ENCODE results near the gene C22orf39. TPM values are rescaled to one million over a fixed set of nuclear protein-coding genes. Genes with fewer than 3 reads are reported as not detected.

The C22orf39 gene
- total and polyA plus RNA-seq, 10 of the 15 experiments (the other 5 are each of a cell fraction or from before 2014, with no cell fraction given): 6.7 to 47.0 (median 26.5) TPM

DNA sequence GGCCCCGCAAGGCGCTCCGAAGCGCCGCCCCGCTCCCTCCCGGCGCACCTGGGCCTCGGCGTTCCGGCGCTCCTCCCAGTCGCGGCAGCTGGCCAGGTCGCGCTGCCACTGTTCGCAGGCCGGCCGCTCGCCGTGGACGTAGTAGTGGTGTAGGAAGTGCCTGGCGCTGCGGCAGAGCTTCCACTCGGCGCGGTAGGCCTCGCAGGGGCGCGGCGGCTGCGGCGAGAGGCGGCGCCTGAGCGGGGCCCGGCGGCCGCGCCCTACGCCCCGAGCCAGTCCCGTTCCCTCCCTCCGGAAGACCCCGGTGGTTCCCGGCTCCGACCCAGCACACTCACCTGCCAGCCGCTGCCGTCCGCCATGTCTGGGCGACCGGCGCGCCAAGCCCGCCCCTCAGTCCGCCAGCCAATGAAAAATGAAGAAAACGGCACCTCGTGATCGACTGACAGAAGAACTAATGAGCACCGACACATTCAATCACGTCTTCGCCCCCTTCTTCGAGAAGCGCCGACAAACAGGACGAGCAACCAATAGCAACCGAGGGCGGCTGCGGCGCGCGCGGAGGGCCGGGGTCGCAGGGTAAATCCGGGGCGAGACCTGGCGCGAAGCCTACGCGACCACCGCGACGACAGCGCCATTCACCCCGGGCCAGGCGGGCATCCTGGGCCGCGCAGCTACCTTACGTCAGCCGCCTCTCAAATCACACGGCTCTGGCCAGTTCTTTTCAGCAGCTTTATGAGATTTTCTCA, at the start of gene C22orf39 (continued):
- TF ChIP-seq, protein P1, sequence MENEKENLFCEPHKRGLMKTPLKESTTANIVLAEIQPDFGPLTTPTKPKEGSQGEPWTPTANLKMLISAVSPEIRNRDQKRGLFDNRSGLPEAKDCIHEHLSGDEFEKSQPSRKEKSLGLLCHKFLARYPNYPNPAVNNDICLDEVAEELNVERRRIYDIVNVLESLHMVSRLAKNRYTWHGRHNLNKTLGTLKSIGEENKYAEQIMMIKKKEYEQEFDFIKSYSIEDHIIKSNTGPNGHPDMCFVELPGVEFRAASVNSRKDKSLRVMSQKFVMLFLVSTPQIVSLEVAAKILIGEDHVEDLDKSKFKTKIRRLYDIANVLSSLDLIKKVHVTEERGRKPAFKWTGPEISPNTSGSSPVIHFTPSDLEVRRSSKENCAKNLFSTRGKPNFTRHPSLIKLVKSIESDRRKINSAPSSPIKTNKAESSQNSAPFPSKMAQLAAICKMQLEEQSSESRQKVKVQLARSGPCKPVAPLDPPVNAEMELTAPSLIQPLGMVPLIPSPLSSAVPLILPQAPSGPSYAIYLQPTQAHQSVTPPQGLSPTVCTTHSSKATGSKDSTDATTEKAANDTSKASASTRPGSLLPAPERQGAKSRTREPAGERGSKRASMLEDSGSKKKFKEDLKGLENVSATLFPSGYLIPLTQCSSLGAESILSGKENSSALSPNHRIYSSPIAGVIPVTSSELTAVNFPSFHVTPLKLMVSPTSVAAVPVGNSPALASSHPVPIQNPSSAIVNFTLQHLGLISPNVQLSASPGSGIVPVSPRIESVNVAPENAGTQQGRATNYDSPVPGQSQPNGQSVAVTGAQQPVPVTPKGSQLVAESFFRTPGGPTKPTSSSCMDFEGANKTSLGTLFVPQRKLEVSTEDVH (IDR thresholded peaks at IDR 0.05; ENCODE audit: low read depth, partially characterized antibody): no peak
- TF ChIP-seq JUND (IDR thresholded peaks at IDR 0.05; ENCODE audit: low read depth, low read length) (no peak), ZSCAN29 (IDR thresholded peaks at IDR 0.05) (peak; percentile 51; the same call in 1 of the 2 replicates), PAX8 (IDR thresholded peaks at IDR 0.05) (no peak), ZNF24 (IDR thresholded peaks at IDR 0.05) (0 out of 2 replicates have a peak, but pooled peaks have one; percentile 36), SUPT20H (IDR thresholded peaks at IDR 0.05; ENCODE audit: borderline replicate concordance, control insufficient read depth, low read depth, low read length) (no peak), RAD51 (IDR thresholded peaks at IDR 0.05) (no peak), BMI1 (IDR thresholded peaks at IDR 0.05; ENCODE audit: borderline replicate concordance) (no peak), HDAC6 (IDR thresholded peaks at IDR 0.05; ENCODE audit: unreplicated experiment) (no peak), SIX5 (IDR thresholded peaks at IDR 0.05; ENCODE audit: low read depth, low read length, severe bottlenecking) (no peak), EED (IDR thresholded peaks at IDR 0.05; ENCODE audit: low read depth) (no peak), MEF2B (IDR thresholded peaks at IDR 0.05; ENCODE audit: partially characterized antibody, poor library complexity, severe bottlenecking) (no peak), TARDBP (IDR thresholded peaks at IDR 0.05; ENCODE audit: borderline replicate concordance) (no peak), NR2F1 (conservative IDR thresholded peaks at IDR 0.05) (peak; percentile 63; the same call in 1 of the 2 replicates), BHLHE40 (IDR thresholded peaks at IDR 0.05; ENCODE audit: borderline replicate concordance in 1 of 2, low read depth in 2 of 2, low read length in 1 of 2) (peak in 1 of 2 experiments; percentile 74; a peak in 2 of 4 replicates), SMARCA5 (IDR thresholded peaks at IDR 0.05) (peak; percentile 77), CBFB (IDR thresholded peaks at IDR 0.05; ENCODE audit: low read depth) (peak; percentile 27; the same call in 1 of the 2 replicates), SREBF2 (IDR thresholded peaks at IDR 0.05; ENCODE audit: low read length) (no peak), IRF4 (IDR thresholded peaks at IDR 0.05; ENCODE audit: low read depth, low read length) (no peak)
- TF ChIP-seq, protein P2, sequence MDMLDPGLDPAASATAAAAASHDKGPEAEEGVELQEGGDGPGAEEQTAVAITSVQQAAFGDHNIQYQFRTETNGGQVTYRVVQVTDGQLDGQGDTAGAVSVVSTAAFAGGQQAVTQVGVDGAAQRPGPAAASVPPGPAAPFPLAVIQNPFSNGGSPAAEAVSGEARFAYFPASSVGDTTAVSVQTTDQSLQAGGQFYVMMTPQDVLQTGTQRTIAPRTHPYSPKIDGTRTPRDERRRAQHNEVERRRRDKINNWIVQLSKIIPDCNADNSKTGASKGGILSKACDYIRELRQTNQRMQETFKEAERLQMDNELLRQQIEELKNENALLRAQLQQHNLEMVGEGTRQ (IDR thresholded peaks at IDR 0.05; ENCODE audit: borderline replicate concordance, low read depth, low read length): peak; percentile 22; the same call in 1 of the 2 replicates
- TF ChIP-seq, protein P3, sequence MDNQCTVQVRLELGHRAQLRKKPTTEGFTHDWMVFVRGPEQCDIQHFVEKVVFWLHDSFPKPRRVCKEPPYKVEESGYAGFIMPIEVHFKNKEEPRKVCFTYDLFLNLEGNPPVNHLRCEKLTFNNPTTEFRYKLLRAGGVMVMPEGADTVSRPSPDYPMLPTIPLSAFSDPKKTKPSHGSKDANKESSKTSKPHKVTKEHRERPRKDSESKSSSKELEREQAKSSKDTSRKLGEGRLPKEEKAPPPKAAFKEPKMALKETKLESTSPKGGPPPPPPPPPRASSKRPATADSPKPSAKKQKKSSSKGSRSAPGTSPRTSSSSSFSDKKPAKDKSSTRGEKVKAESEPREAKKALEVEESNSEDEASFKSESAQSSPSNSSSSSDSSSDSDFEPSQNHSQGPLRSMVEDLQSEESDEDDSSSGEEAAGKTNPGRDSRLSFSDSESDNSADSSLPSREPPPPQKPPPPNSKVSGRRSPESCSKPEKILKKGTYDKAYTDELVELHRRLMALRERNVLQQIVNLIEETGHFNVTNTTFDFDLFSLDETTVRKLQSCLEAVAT (IDR thresholded peaks at IDR 0.05): no peak
- TF ChIP-seq, protein P4, sequence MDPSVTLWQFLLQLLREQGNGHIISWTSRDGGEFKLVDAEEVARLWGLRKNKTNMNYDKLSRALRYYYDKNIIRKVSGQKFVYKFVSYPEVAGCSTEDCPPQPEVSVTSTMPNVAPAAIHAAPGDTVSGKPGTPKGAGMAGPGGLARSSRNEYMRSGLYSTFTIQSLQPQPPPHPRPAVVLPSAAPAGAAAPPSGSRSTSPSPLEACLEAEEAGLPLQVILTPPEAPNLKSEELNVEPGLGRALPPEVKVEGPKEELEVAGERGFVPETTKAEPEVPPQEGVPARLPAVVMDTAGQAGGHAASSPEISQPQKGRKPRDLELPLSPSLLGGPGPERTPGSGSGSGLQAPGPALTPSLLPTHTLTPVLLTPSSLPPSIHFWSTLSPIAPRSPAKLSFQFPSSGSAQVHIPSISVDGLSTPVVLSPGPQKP (IDR thresholded peaks at IDR 0.05; ENCODE audit: low read depth, low read length): no peak
